C4-2B (cell line): Measurements from ENCODE around the gene FAM110D.

Experiments
- CTCF ChIP-seq: fragments of 450-650 bp; conservative IDR thresholded peaks from 2 replicates; pipeline ENCODE4 v1.5.1; 2017; ENCODE audit warnings: mild to moderate bottlenecking
- ZFX ChIP-seq: fragments of 450-650 bp; IDR thresholded peaks from 2 replicates; pipeline ENCODE4 v1.6.1; 2017

GRCh38 chr1:26142159-26142558 is 16.7 kb upstream of the FAM110D start:
- TF ChIP-seq CTCF (no peak), ZFX (no peak)
